GM19467 (cell line): ENCODE measurements around the gene PRRX2.
"Not testable (repeated sequence)": the region's sequence is repeated elsewhere in the genome, so short reads cannot be mapped to it uniquely, and the experiment has no call there.

Experiments used
- ATAC-seq: cut with Tn5 transposase; IDR thresholded peaks from one replicate; pipeline ENCODE4 v1.9.1; 2021; ENCODE audit warnings: mild to moderate bottlenecking, moderate library complexity; ENCODE audit not compliant: unreplicated experiment

Gene PRRX2

DNA sequence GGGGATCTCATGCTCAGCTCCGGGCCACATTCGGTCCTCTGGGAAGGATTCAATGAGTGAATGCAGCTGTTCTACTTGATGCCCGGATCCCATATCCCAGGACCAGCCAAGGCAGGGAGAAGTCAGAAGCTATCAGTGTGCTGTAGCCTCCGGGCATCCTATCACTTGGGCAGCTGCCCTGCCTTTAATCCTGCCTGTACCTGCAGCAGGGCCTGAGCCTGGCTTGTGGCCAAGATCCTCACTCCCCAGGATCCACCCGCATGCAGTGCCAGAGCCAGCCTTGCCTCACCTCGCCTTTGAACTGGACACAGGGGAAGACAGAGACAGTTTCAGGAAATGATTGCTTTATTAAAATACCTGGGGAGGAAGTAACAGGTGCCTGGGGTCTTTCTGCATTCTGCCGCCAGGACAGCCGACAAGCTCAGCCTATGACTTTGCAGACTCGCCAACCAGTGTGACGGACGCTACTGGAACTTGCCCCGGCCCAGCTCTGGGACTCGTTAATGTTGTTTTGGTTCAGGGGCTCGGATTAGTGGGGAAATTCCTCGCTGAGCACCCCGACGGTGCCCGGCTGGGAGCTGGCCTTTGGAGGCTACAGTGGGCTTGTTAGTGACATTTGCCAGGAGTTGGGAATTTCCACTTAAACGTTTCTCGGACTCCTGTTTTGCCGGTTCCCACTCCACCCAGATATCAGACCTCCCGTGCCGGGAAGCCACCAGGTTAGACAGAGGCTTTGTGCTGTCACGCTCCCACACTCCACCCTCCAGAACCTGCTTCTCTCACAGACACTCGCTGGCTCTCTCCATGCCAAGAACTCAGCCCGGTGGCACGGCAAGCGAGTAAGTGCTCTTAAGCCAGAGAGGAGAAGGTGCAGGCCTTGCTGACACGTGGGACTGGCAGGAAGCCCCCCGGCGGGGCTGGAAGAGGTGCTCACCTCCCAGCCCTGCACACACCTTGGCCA, 86.7 kb downstream of the PRRX2 start:
- no peak for ATAC-seq

DNA sequence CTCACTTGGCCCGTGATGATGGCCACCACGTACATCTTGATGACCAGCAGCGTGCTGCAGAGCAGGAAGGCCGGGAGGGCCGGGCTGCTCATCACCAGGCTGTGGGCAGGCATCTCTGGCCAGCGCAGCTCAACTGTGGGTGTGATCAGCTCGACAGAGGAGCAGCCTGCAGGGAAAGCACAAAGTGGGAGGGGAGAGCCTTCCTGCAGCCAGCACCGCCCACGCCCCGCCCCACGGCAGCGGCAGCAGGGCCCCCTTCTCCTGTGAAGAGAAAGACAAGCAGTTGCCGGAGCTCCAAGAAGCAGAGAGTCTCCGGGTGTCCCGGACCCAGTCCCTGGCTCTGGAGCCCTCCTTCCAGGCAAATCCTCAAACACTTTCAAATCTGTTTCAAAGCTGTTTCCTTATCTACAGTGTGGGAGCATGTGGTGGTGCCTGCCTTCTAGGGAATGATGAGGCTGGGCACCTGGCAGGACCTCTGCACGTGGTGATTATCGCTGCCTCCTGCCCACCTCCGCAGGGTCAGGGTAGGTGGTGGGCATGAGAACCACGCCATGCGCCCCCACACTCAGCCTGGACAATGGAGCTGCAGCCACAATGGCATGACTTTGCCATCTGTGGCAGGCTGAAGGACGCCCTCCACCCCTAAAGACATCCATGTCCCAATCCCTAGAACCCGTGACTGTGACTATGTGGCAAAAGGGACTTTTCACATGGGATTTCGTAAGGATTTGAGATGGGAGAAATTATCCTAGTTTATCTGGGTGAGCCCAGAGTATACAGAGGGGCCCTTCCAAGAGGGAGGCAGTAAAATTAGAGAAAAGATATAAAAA, 87.7 kb downstream of the PRRX2 start, which contains the start of gene PTGES:
Gene PTGES (minus strand): TSS at position 143 of the 830 bp plus-strand sequence. CDS start 30 bp downstream, at position 113.
- no peak for ATAC-seq

DNA sequence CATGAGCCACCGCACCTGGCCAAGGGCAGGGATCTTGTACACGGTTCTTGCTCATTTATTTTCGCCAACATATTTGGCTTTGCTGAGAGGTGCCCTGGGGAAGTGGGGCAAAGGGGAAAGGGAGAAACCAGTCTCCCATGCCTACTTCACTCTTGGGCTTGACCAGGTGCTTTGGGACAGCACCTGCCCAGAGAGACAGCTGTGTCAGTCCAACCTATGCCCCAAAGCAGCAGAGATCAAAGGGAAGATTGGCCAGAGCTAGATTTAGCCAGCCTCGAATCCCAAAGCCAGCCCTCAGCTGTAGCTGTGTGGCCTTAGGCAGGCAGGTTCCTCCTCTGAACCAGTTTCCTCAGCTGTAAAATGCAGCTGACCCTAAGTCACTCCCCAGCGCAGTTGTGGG, 89.7 kb downstream of the PRRX2 start:
- no peak for ATAC-seq

DNA sequence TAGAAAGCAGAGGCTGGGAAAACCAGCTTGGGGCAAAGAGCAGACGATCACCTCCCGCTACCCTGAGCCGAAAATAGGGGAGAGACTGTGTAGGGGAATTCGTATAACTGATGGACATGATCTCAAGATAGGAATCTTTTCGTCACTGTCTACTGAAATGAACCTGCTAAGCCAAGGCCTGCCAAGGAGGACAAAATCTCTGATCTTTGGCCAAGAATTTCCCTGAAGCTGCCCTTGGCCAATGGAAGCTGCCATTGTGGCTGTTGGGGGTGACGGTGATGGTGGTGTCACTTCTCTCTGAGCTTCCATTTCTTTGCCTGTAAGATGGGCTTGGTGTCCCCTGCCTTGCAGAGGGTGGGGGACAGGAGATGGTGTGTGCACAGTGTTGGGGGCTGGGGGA, 90.7 kb downstream of the PRRX2 start:
- ATAC-seq = no peak

DNA sequence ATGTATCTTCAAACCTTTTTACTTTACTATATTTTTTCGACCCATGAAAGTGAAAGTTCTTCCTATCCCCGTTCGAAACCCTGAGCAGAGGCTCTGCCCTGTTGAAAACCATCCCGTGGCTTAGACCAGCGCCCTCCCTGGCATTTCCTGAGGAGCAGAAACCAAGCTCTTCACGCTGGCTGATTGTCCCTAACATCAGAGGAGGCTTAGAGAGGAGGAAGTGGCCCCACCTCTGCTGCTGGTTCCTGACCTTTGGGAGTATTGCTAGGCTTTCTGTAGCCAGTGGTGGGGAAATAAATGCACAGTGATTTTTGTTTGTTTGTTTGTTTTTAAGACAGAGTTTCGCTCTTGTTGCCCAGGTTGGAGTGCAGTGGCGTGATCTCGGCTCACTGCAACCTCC, 91.6 kb downstream of the PRRX2 start:
- no peak for ATAC-seq

DNA sequence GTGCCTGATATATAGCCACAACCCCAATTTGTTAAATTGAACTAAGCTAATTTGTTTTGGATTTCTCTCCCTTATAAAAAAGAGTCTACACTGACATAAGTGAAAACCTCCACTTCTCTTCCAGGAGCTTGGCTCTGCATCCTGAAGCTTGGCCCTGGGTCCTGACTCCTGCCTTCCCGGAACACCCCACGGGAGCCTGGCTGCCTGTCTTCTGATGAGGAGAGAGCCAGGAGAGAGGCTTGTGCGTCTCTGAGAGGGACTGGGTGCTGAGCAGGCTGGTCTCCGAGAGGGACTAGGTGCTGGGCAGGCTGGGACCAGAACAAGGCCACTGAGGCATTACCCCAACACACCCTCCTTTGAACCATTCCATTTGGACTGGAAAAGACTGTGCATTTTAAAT, 93.9 kb downstream of the PRRX2 start:
- no peak for ATAC-seq

DNA sequence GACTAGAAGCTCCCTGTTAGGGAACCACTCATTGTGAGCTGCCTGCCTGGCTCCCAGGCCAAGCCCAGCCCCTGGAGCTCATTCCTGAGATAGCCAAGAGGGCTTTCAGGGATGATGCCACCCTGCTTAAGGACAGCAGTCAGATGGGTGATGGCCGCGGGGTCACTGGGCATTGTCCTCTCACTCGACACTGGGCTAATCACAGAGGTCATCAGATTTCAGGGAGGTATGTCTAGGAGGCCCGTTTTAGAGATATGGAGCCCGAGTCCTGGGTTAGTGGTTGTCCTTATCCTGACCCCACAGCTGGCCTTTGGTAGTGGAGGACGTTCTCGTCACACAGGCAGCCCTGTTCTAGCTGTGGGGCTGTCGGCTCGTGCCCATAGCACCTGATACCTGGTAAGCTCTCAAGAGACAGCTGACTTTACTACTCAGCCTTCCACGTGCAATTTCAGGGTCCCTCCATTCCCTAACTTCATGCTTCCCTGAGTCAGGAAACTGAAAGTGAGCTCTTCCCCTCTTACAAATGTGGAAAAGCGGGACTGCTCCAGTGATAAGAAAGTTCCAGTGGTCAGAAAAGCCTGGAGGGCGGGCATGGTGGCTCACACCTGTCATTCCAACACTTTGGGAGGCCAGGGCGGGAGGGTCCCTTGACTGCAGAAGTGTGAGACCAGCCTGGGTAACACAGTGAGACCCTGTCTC, 94.5 kb downstream of the PRRX2 start:
- ATAC-seq = no peak

DNA sequence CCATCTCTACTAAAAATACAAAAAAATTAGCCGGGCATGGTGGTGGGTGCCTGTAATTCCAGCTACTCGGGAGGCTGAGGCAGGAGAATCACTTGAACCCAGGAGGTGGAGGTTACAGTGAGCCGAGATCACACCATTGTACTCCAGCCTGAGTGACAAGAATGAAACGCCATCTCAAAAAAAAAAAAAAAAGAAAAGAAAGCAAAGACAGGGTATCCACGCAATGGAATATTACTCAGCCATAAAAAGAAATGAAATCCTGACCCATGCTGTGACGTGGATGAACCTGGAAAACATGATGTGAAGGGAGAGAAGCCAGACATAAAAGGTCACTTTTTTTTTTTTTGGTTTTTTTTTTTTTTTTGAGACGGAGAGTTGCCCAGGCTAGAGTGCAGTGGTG, 95.3 kb downstream of the PRRX2 start:
- ATAC-seq = not testable (repeated sequence)

DNA sequence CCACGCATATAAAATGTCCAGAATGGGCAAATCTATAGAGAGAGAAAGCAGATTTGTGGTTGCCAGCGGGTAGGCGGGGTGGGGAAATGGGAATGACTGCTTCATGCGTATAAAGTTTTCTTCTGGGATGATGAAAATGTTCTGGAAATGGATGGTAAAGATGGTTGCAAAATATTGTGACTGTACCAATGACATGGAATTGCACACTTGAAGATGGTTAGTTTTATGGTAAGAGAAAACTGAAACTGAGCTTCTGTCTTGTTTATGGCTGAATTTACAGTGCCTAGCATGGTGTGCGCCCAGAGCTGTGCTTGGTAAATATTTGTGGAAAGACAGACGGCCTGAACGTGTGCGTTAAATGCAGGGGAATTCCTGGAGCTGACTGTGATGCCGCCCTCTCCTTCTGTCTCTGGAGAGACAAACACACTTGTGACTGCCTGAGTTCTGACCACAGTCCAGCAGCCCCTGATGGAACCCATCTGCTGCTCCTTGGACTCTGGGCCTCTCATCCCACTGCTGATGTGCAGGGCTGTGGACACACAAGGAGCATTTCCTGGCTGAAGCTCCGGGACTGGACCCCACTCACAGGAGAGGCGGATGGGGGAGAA, 96.0 kb downstream of the PRRX2 start:
- no peak for ATAC-seq

DNA sequence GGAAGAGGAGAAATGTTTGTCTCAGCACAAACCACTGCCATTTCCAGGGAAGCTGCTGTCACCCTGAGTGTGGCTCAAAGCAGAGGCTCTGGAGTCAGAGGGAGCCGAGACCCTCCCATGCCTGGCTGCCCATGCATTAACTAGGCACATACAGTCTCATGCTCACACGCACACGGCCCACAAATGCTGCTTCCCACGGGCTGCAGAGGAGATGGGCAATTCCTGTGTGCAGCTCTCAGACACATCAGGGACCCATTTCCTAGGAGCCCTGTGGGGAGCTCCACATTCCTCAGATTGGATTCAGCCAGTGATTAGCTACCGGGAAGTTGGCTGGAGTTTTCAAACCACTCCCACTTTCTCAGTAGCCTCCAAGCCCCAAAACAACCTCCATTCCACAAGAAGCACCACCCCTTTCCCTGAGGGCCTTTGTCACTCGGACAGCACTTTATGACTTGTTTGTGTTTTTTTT, 96.5 kb downstream of the PRRX2 start:
- ATAC-seq = no peak

DNA sequence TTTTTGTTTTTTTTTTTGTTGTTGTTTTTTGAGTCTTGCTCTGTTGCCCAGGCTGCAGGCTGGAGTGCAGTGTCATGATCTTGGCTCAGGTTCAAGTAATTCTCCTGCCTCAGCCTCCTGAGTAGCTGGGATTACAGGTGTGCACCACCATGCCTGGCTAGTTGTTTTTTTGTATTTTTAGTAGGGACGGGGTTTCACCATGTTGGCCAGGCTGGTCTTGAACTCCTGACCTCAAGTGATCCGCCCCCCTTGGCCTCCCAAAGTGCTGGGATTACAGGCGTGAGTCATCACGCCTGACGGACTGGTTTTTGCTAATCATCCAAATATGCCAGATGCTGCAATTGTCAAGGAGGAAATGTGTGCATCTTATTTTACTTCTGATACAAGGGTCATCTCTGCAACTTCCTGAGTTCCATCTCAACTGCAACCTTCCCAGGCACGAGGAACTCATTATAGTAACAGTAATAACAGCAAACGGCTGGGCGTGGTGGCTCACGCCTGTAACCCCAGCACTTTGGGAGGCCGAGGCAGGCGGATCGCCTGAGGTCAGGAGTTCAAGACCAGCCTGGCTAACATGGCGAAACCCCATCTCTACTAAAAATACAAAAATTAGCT, 97.0 kb downstream of the PRRX2 start:
- ATAC-seq = not testable (repeated sequence)

DNA sequence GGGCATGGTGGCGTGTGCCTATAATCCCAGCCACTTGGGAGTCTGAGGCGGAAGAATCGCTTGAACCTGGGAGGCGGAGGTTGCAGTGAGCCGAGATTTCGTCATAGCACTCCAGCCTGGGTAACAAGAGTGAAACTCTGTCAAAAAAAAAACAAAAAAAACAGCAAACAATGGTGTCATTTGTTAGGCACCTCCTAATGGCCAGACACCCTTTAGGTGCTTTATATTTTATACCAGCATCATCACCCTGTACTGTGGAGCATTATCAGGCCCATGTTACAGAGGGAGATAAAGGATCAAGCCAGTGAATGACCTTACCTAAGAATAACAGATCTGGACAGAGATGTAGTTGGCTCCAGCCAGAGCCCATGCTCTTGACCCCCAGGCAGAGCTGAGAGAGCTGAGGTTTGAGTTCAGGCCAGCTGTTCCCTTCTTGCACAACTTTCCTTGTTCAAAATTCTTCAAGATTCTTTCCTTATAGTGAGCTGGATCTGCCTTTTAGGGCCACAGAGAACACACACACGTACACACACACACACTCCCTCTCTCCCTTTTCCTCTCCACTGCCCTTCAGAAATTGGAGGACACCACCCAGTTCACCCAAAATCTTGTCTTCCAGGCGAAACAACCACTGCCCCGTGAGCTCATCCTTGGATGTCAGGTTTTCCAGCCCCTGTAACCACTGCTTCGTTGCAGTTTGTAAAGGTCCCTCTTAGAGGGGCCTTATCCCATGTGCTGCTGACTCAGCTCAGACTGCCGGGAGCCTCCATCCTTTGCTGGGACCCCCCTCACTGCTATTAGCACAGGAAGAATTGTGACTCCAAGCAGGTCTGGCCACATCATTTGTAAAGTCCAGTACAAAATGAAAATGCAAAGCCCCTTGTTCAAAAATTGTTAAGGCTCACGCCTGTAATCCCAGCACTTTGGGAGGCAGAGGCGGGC, 97.8 kb downstream of the PRRX2 start:
- no peak for ATAC-seq

DNA sequence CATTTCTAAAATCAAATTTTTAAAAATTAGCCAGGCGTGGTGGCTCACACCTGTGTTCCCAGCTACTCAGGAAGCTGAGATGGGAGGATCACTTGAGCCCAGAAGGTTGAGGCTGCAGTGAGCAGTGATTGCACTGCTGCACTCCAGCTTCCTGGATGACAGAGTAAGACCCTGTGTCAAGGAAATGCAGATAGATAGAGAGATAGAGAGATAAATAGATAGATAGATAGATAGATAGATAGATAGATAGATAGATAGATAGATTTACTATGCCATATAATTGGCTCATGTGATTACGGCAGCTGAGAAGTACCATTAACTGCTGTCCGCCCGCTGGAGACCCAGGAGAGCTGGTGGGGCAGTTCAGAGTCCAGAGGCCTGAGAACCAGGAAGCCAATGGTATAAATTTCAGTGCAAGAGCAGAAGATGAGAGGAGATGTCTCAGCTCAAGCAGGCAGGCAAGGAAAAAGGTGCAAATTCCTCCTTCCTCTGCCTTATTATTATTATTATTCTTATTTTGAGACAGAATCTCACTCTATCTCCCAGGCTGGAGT, 100.4 kb downstream of the PRRX2 start:
- no peak for ATAC-seq

DNA sequence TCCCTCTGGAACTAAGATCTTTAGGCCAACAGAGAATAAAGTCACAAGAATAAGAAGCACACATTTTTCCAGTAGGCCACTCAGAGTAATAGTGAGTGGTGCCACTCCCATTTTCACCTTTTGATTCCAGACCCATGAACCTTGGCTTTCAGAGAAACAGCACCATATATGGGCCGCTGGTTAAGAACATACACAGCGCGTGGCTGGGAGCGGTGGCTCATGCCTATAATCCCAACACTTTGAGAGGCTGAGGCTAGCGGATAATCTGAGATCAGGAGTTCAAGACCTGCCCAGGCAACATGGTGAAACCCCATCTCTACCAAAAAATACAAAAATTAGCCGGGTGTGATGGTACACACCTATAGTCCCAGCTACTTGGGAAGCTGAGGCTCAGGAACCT, 103.0 kb downstream of the PRRX2 start:
- no peak for ATAC-seq

DNA sequence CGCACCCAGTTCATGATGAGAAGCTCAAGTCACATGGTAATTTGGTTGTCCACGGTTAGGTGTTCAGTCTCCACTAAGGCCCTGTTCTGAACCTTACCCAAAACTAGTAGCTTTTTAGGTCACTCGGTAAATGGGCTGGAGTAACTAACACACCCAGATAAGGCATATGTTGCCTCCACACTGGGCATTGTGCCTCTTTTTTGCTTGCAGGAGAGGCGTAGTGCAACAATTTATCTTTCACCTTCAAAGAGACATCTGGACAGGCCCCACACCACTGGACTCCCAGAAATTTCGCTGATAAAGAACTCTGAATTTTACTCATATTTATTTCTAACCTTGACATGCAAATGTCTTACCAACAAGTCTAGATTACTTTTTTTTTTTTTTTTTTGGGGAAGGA, 104.2 kb downstream of the PRRX2 start:
- no peak for ATAC-seq

DNA sequence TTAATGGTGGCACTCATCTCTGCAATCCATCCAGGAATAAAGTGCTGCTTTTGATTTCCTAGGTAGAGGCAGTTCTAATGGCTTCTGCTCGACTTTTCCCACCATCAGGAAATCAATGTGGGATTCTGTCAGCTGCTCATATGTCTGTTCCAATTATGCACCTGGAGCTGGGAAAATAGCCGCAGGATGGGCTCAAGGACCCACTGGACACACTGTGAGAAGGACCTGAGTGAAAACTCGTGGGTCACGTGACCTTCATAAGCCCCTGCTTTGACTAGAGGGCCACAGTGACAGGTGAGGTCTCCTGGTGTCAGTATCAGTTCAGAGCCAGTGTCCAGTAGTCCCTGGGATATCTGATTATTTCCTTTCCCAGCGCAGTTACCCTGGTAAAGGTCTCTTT, 105.3 kb downstream of the PRRX2 start:
- ATAC-seq = no peak
